ENCODE measurements around the gene MTARC1.

Gene MTARC1

DNA sequence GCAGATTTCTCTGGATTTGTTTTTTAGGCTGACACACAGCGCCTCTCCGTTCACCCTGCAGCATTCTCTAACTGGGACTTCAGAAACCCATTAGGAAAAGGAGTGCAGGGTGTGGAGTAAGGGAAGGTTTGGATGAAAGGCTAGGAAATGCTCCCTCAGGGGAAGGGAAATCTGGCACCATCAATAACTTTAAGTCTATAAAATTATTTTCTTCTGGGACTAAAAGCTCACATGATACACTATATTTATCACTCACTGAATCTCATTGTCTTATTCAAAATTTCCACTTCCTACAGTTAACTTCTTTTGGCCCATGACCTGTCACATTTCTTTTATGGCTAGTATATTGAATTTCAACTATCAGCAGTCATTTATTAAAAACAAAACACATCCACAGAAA lies 46.7 kb downstream of the MTARC1 start:
- no peak for DNase-seq (ENCODE audit: low read depth)

- DNase-seq (ENCODE audit: low read depth), result no peak
These were observed 47.6 kb downstream of the MTARC1 start for GRCh38 chr1:220834155-220834870.
